WTC11 (cell line): ENCODE measurements around the gene CUEDC1.

ENCODE experiments used
- ATF3 ChIP-seq: sonication (generic); formaldehyde crosslinking; conservative IDR thresholded peaks from 2 replicates; pipeline ENCODE4 v1.8.1; 2022; ENCODE audit warnings: mild to moderate bottlenecking, missing genetic modification reagents
- CBFB ChIP-seq: sonication (generic); formaldehyde crosslinking; IDR thresholded peaks from 2 replicates; pipeline ENCODE4 v1.8.1; 2022; ENCODE audit warnings: mild to moderate bottlenecking, low read depth, missing genetic modification reagents
- ESRRA ChIP-seq: sonication (generic); formaldehyde crosslinking; IDR thresholded peaks from 2 replicates; pipeline ENCODE4 v1.8.1; 2022; ENCODE audit warnings: mild to moderate bottlenecking, missing genetic modification reagents, borderline replicate concordance
- FOXK1 ChIP-seq: sonication (generic); formaldehyde crosslinking; IDR thresholded peaks from 2 replicates; pipeline ENCODE4 v1.8.0; 2022; ENCODE audit warnings: mild to moderate bottlenecking, moderate library complexity, missing genetic modification reagents
- MAX ChIP-seq: sonication (generic); formaldehyde crosslinking; IDR thresholded peaks from 2 replicates; pipeline ENCODE4 v1.8.0; 2022; ENCODE audit warnings: mild to moderate bottlenecking, missing genetic modification reagents
- NR3C1 ChIP-seq: sonication (generic); formaldehyde crosslinking; conservative IDR thresholded peaks from 2 replicates; pipeline ENCODE4 v1.8.1; 2023; ENCODE audit warnings: low read depth, mild to moderate bottlenecking, missing genetic modification reagents
- TCF7 ChIP-seq: sonication (generic); formaldehyde crosslinking; IDR thresholded peaks from 2 replicates; pipeline ENCODE4 v1.8.0; 2022; ENCODE audit warnings: mild to moderate bottlenecking, low read depth, missing genetic modification reagents, moderate library complexity
- ZNF423 ChIP-seq: fragments of 250-450 bp; sonication (Bioruptor Pico); IDR thresholded peaks from 2 replicates; pipeline ENCODE4 v2.1.2; 2022; ENCODE audit warnings: mild to moderate bottlenecking, moderate library complexity
- ZNF512 ChIP-seq: sonication (generic); formaldehyde crosslinking; IDR thresholded peaks from 2 replicates; pipeline ENCODE4 v1.8.1; 2022; ENCODE audit warnings: missing genetic modification reagents, borderline replicate concordance
- TF ChIP-seq, protein P1 (sequence below): fragments of 200-600 bp; IDR thresholded peaks from 2 replicates; pipeline ENCODE4 v1.8.0; 2022; ENCODE audit warnings: antibody characterized with exemption
- TF ChIP-seq, protein P2 (sequence below): sonication (generic); formaldehyde crosslinking; IDR thresholded peaks from 2 replicates; pipeline ENCODE4 v1.8.1; 2022; ENCODE audit warnings: mild to moderate bottlenecking, moderate library complexity, missing genetic modification reagents
- TF ChIP-seq, protein P3 (sequence below): sonication (generic); formaldehyde crosslinking; IDR thresholded peaks from 2 replicates; pipeline ENCODE4 v1.8.0; 2022; ENCODE audit warnings: mild to moderate bottlenecking, missing genetic modification reagents

- TF ChIP-seq, protein P1, sequence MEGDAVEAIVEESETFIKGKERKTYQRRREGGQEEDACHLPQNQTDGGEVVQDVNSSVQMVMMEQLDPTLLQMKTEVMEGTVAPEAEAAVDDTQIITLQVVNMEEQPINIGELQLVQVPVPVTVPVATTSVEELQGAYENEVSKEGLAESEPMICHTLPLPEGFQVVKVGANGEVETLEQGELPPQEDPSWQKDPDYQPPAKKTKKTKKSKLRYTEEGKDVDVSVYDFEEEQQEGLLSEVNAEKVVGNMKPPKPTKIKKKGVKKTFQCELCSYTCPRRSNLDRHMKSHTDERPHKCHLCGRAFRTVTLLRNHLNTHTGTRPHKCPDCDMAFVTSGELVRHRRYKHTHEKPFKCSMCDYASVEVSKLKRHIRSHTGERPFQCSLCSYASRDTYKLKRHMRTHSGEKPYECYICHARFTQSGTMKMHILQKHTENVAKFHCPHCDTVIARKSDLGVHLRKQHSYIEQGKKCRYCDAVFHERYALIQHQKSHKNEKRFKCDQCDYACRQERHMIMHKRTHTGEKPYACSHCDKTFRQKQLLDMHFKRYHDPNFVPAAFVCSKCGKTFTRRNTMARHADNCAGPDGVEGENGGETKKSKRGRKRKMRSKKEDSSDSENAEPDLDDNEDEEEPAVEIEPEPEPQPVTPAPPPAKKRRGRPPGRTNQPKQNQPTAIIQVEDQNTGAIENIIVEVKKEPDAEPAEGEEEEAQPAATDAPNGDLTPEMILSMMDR, result no peak
- TF ChIP-seq ATF3 (CRISPR knock-in tag) (no peak), ZNF423 (CRISPR knock-in tag) (no peak), MAX (CRISPR knock-in tag) (no peak), TCF7 (CRISPR knock-in tag) (no peak), NR3C1 (no peak), FOXK1 (no peak), CBFB (no peak), ESRRA (CRISPR knock-in tag) (no peak), ZNF512 (no peak)
- TF ChIP-seq, protein P2, sequence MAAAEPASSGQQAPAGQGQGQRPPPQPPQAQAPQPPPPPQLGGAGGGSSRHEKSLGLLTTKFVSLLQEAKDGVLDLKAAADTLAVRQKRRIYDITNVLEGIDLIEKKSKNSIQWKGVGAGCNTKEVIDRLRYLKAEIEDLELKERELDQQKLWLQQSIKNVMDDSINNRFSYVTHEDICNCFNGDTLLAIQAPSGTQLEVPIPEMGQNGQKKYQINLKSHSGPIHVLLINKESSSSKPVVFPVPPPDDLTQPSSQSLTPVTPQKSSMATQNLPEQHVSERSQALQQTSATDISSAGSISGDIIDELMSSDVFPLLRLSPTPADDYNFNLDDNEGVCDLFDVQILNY (CRISPR knock-in tag), result no peak
- TF ChIP-seq, protein P3, sequence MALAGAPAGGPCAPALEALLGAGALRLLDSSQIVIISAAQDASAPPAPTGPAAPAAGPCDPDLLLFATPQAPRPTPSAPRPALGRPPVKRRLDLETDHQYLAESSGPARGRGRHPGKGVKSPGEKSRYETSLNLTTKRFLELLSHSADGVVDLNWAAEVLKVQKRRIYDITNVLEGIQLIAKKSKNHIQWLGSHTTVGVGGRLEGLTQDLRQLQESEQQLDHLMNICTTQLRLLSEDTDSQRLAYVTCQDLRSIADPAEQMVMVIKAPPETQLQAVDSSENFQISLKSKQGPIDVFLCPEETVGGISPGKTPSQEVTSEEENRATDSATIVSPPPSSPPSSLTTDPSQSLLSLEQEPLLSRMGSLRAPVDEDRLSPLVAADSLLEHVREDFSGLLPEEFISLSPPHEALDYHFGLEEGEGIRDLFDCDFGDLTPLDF (CRISPR knock-in tag), result no peak
Observed at GRCh38 chr17:57886020-57886419, 69.2 kb downstream of the CUEDC1 start.
